Activated CD8-positive, alpha-beta memory T cell treated with anti-CD3 and anti-CD28 coated beads, Interleukin-2, amount 50 U/mL, for 1 hour (primary cell): Measurements from ENCODE around the gene CWF19L1.
A peak's percentile ranks its signal among the peaks of the same experiment; 100 is the strongest.

ENCODE experiments used
- DNase-seq: peaks from one replicate; pipeline ENCODE4 v3.0.0-alpha.2; 2020; ENCODE audit errors: extremely low read depth

Gene CWF19L1

GRCh38 chr10:100253041-100253440 lies 14.4 kb downstream of the CWF19L1 start:
- DNase-seq = no peak

GRCh38 chr10:100248820-100249219 lies 18.6 kb downstream of the CWF19L1 start:
- DNase-seq = no peak

GRCh38 chr10:100245484-100246220 lies 21.8 kb downstream of the CWF19L1 start:
- DNase-seq = no peak

GRCh38 chr10:100239851-100240250 lies 27.6 kb downstream of the CWF19L1 start:
- no peak for DNase-seq

- DNase-seq = no peak
Measured at GRCh38 chr10:100238429-100238828, 29.0 kb downstream of the CWF19L1 start.

GRCh38 chr10:100232101-100232500 lies 35.3 kb downstream of the CWF19L1 start:
- no peak for DNase-seq

- no peak for DNase-seq
Measured at GRCh38 chr10:100229819-100230422, 37.5 kb downstream of the CWF19L1 start.

- no peak for DNase-seq
Measured at GRCh38 chr10:100223879-100224278, 43.6 kb downstream of the CWF19L1 start.

GRCh38 chr10:100222529-100222928 lies 44.9 kb downstream of the CWF19L1 start:
- DNase-seq = no peak

GRCh38 chr10:100216006-100216405 lies 51.4 kb downstream of the CWF19L1 start:
- no peak for DNase-seq

- no peak for DNase-seq
Measured at GRCh38 chr10:100209303-100209702, 58.1 kb downstream of the CWF19L1 start.

- DNase-seq = no peak
Measured at GRCh38 chr10:100208276-100208675, 59.2 kb downstream of the CWF19L1 start.

GRCh38 chr10:100204370-100204769 lies 63.1 kb downstream of the CWF19L1 start:
- DNase-seq = no peak

GRCh38 chr10:100201549-100201948 lies 65.9 kb downstream of the CWF19L1 start:
- DNase-seq = no peak

- DNase-seq = no peak
Measured at GRCh38 chr10:100194711-100195110, 72.7 kb downstream of the CWF19L1 start.

- no peak for DNase-seq
Measured at GRCh38 chr10:100192350-100192749, 75.1 kb downstream of the CWF19L1 start.

- no peak for DNase-seq
Measured at GRCh38 chr10:100186253-100187212, 80.9 kb downstream of the CWF19L1 start.

GRCh38 chr10:100185364-100186252 lies 81.8 kb downstream of the CWF19L1 start, which contains the start of gene ERLIN1:
TSS of gene ERLIN1 (minus strand) at chr10:100186029. CDS start at chr10:100185626, 403 bp downstream.
- peak; percentile 68 for DNase-seq

GRCh38 chr10:100184840-100185239 lies 82.6 kb downstream of the CWF19L1 start:
- DNase-seq = no peak

- no peak for DNase-seq
Measured at GRCh38 chr10:100184426-100184825, 83.0 kb downstream of the CWF19L1 start.

GRCh38 chr10:100183481-100183880 lies 84.0 kb downstream of the CWF19L1 start:
- DNase-seq = no peak
